ENCODE data around the gene ILDR1.

ILDR1 gene

GRCh38 chr3:122003606-122004005 is 18.4 kb downstream of the ILDR1 start:
- Mint-ChIP-seq H3K27me3 (ENCODE audit: low read depth, poor library complexity) (peaks cover 5% of the 10 kb centered on the region), H3K36me3 (ENCODE audit: low read depth) (no peaks in the 10 kb centered on the region), H3K4me1 (peaks cover 34% of the 10 kb centered on the region), H3K4me3 (no peak overlapping the region), H3K9me3 (no peaks in the 10 kb centered on the region), H3K27ac (peak overlapping the region; percentile 51)
- TF ChIP-seq CTCF (IDR thresholded peaks at IDR 0.05), result no peak
- DNase-seq, result no peak

- H3K36me3 Mint-ChIP-seq (ENCODE audit: low read depth), result no peaks in the 10 kb centered on the region
- DNase-seq, result no peak
- TF ChIP-seq CTCF (IDR thresholded peaks at IDR 0.05), result no peak
- no peak overlapping the region for H3K27ac Mint-ChIP-seq
- no peak overlapping the region for H3K4me3 Mint-ChIP-seq
- peaks cover 5% of the 10 kb centered on the region for H3K27me3 Mint-ChIP-seq (ENCODE audit: low read depth, poor library complexity)
- H3K9me3 Mint-ChIP-seq, result no peaks in the 10 kb centered on the region
- peaks cover 39% of the 10 kb centered on the region for H3K4me1 Mint-ChIP-seq
Measured at GRCh38 chr3:122003112-122003511, 18.9 kb downstream of the ILDR1 start.

GRCh38 chr3:122002611-122003010 is 19.4 kb downstream of the ILDR1 start:
- H3K9me3 Mint-ChIP-seq, result no peaks in the 10 kb centered on the region
- H3K27ac Mint-ChIP-seq, result no peak overlapping the region
- H3K4me3 Mint-ChIP-seq, result no peak overlapping the region
- DNase-seq, result no peak
- H3K4me1 Mint-ChIP-seq, result peaks cover 42% of the 10 kb centered on the region
- no peak for TF ChIP-seq CTCF (IDR thresholded peaks at IDR 0.05)
- no peaks in the 10 kb centered on the region for H3K36me3 Mint-ChIP-seq (ENCODE audit: low read depth)
- peaks cover 8% of the 10 kb centered on the region for H3K27me3 Mint-ChIP-seq (ENCODE audit: low read depth, poor library complexity)

GRCh38 chr3:122001892-122002291 is 20.2 kb downstream of the ILDR1 start:
- DNase-seq, result no peak
- H3K27me3 Mint-ChIP-seq (ENCODE audit: low read depth, poor library complexity), result peaks cover 8% of the 10 kb centered on the region
- no peak for TF ChIP-seq CTCF (IDR thresholded peaks at IDR 0.05)
- H3K36me3 Mint-ChIP-seq (ENCODE audit: low read depth), result no peaks in the 10 kb centered on the region
- H3K9me3 Mint-ChIP-seq, result no peaks in the 10 kb centered on the region
- no peak overlapping the region for H3K4me3 Mint-ChIP-seq
- H3K4me1 Mint-ChIP-seq, result peaks cover 42% of the 10 kb centered on the region
- no peak overlapping the region for H3K27ac Mint-ChIP-seq

GRCh38 chr3:122000936-122001605 is 21.0 kb downstream of the ILDR1 start:
- no peaks in the 10 kb centered on the region for H3K36me3 Mint-ChIP-seq (ENCODE audit: low read depth)
- H3K9me3 Mint-ChIP-seq, result no peaks in the 10 kb centered on the region
- no peak overlapping the region for H3K4me3 Mint-ChIP-seq
- no peak for DNase-seq
- H3K4me1 Mint-ChIP-seq, result peaks cover 42% of the 10 kb centered on the region
- H3K27ac Mint-ChIP-seq, result no peak overlapping the region
- no peak for TF ChIP-seq CTCF (IDR thresholded peaks at IDR 0.05)
- H3K27me3 Mint-ChIP-seq (ENCODE audit: low read depth, poor library complexity), result peaks cover 8% of the 10 kb centered on the region

- H3K4me1 Mint-ChIP-seq, result peaks cover 35% of the 10 kb centered on the region
- no peaks in the 10 kb centered on the region for H3K36me3 Mint-ChIP-seq (ENCODE audit: low read depth)
Measured at GRCh38 chr3:121999931-122000330, 22.1 kb downstream of the ILDR1 start.

More at GRCh38 chr3:121999931-122000330, 22.1 kb downstream of the ILDR1 start:
- TF ChIP-seq CTCF (IDR thresholded peaks at IDR 0.05), result no peak
- H3K9me3 Mint-ChIP-seq, result no peaks in the 10 kb centered on the region
- no peak overlapping the region for H3K27ac Mint-ChIP-seq
- peaks cover 3% of the 10 kb centered on the region for H3K27me3 Mint-ChIP-seq (ENCODE audit: low read depth, poor library complexity)
- no peak for DNase-seq
- no peak overlapping the region for H3K4me3 Mint-ChIP-seq
